Hepatocyte (in vitro differentiated cells): ENCODE data around the gene CSPG5. TPM values are rescaled to one million over a fixed set of nuclear protein-coding genes. Genes with fewer than 3 reads are reported as not detected.

Experiments used
- DNase-seq: peaks from one replicate; pipeline ENCODE4 v3.0.0-alpha.2; 2016; ENCODE audit warnings: low spot score
- H2AFZ ChIP-seq: fragments of 200-600 bp; sonication (generic); 2 replicates; pipeline ENCODE4 v1.6.0; 2016; ENCODE audit warnings: antibody characterized with exemption, mild to moderate bottlenecking
- H3K27ac ChIP-seq: fragments of 200-600 bp; sonication (generic); 2 replicates; pipeline ENCODE4 v1.5.1; 2016; ENCODE audit warnings: mild to moderate bottlenecking
- H3K27me3 ChIP-seq: fragments of 200-600 bp; sonication (generic); 2 replicates; pipeline ENCODE4 v1.6.1; 2016
- H3K36me3 ChIP-seq: fragments of 200-600 bp; sonication (generic); replicated peaks from 2 replicates; pipeline ENCODE4 v1.5.1; 2016; ENCODE audit warnings: low read depth; ENCODE audit not compliant: insufficient read depth
- H3K4me1 ChIP-seq: fragments of 200-600 bp; sonication (generic); 2 replicates; pipeline ENCODE4 v1.5.1; 2016; ENCODE audit warnings: mild to moderate bottlenecking, moderate library complexity; ENCODE audit not compliant: insufficient read depth
- H3K4me2 ChIP-seq: fragments of 200-600 bp; sonication (generic); 2 replicates; pipeline ENCODE4 v1.6.0; 2016
- H3K4me3 ChIP-seq: fragments of 200-600 bp; sonication (generic); 2 replicates; pipeline ENCODE4 v1.5.1; 2016; ENCODE audit warnings: mild to moderate bottlenecking
- H3K79me2 ChIP-seq: fragments of 200-600 bp; sonication (generic); 2 replicates; pipeline ENCODE4 v1.6.0; 2017; ENCODE audit warnings: mild to moderate bottlenecking
- H3K9me2 ChIP-seq: fragments of 200-600 bp; sonication (generic); replicated peaks from 2 replicates; pipeline ENCODE4 v1.6.0; 2017; ENCODE audit warnings: mild to moderate bottlenecking; ENCODE audit not compliant: insufficient read depth
- H3K9me3 ChIP-seq: fragments of 200-600 bp; sonication (generic); 2 replicates; pipeline ENCODE4 v1.5.1; 2016; ENCODE audit warnings: low read depth, mild to moderate bottlenecking
- H4K20me1 ChIP-seq: fragments of 200-600 bp; sonication (generic); 2 replicates; pipeline ENCODE4 v1.6.0; 2016; ENCODE audit warnings: mild to moderate bottlenecking; ENCODE audit not compliant: insufficient read depth, poor library complexity, severe bottlenecking
- CTCF ChIP-seq: fragments of 200-600 bp; sonication (generic); IDR thresholded peaks from 2 replicates; pipeline ENCODE4 v1.5.1; 2016; ENCODE audit warnings: antibody characterized with exemption, mild to moderate bottlenecking; ENCODE audit not compliant: poor library complexity
- EZH2 ChIP-seq: fragments of 200-600 bp; sonication (generic); IDR thresholded peaks from 2 replicates; pipeline ENCODE4 v1.6.1; 2016; ENCODE audit warnings: antibody characterized with exemption, mild to moderate bottlenecking, borderline replicate concordance
- EZH2phosphoT487 ChIP-seq: fragments of 200-600 bp; sonication (generic); IDR thresholded peaks from one replicate; pipeline ENCODE4 v1.6.1; 2018; ENCODE audit warnings: antibody characterized with exemption, mild to moderate bottlenecking, low read depth, moderate library complexity; ENCODE audit not compliant: unreplicated experiment, severe bottlenecking
- WGBS: methylation state at CpG from one replicate; pipeline ENCODE4 v1.1.6; 2016; ENCODE audit warnings: low lambda C conversion rate; ENCODE audit errors: missing lambda C conversion rate; 5-methylcytosine and 5-hydroxymethylcytosine counted together
- polyA plus RNA-seq: library from polyadenylated mRNA; unstranded; fragments of >200 nt; fragmentation: Nextera tagmentation; extraction: Ambion mirVana; gene quantifications from 2 replicates; pipeline ENCODE4 v1.2.1, GENCODE V29; 2016
- total RNA-seq: library from RNA; depleted of rRNA; stranded (reverse); fragments of >200 nt; gene quantifications from 2 replicates; pipeline ENCODE4 v1.2.3, GENCODE V29; 2014

The CSPG5 gene
- total and polyA plus RNA-seq, 2 experiments from 2014 or later, result 0.34 to 0.47 TPM

GRCh38 chr3:47573190-47574172 is 5.2 kb downstream of the CSPG5 start:
- H3K9me2 ChIP-seq, result no peaks in the 10 kb centered on the region
- no peak for TF ChIP-seq CTCF
- TF ChIP-seq EZH2, result no peak
- TF ChIP-seq EZH2phosphoT487, result no peak

DNA sequence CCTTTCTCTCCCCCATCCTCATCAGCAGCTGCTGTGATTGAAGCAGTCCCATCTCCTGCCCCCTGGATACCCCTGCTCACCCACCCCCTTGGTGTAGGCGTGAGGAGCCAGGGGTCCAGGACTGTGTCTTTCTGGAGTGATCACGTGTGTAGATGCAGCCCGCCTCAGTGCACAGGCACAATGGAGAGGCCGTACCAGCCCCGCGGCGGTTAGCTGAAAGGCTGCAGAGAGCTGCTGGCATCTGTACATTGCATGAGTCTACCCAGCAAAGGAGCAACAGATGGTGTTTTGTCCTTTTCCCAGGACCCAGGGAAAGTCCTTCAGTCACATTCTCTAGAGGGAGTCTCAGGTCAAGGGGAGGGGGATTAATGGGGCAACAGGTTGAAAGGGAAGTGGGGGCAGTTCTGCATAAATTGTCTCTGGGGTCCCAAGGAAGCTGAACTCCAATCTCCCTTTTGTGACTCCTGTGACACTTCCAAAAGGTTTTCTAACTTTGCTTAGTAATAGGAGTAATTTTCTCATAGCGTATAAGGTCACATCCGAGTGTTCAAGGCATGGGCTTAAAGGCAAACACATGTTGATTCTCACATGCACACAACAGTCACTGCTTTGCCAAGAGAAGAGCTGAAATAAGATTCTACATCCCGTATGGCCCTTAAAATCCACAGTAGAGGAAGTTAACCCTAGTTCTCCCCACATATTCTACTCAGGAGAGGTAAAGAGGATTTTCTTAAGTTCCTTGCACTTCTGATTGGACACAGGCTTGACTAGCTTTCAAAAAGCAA is 7.1 kb downstream of the CSPG5 start:
- TF ChIP-seq EZH2, result no peak
- no peak for TF ChIP-seq EZH2phosphoT487
- TF ChIP-seq CTCF, result no peak
- WGBS, result 82% methylated on average over 10 of the region's 10 CpGs
- H3K4me1 ChIP-seq, result no peaks in the 10 kb centered on the region
- H3K27me3 ChIP-seq, result peaks cover 15% of the 10 kb centered on the region
- no peak overlapping the region for H3K4me3 ChIP-seq
- no peaks in the 10 kb centered on the region for H3K36me3 ChIP-seq
- no peak for DNase-seq
- H3K4me2 ChIP-seq, result no peak overlapping the region
- H3K27ac ChIP-seq, result no peak overlapping the region
- no peaks in the 10 kb centered on the region for H3K79me2 ChIP-seq
- no peaks in the 10 kb centered on the region for H3K9me2 ChIP-seq
- H2AFZ ChIP-seq, result no peak overlapping the region
- H4K20me1 ChIP-seq, result no peaks in the 10 kb centered on the region
- H3K9me3 ChIP-seq, result no peaks in the 10 kb centered on the region

More at GRCh38 chr3:47573190-47574172, 5.2 kb downstream of the CSPG5 start:
- H3K27me3 ChIP-seq, result peaks cover 26% of the 10 kb centered on the region
- no peaks in the 10 kb centered on the region for H3K79me2 ChIP-seq
- WGBS, result 69% methylated on average over 9 of the region's 9 CpGs
- H4K20me1 ChIP-seq, result no peaks in the 10 kb centered on the region
- H2AFZ ChIP-seq, result no peak overlapping the region
- H3K4me2 ChIP-seq, result no peak overlapping the region
- no peaks in the 10 kb centered on the region for H3K9me3 ChIP-seq
- no peak overlapping the region for H3K4me3 ChIP-seq
- H3K36me3 ChIP-seq, result no peaks in the 10 kb centered on the region
- H3K27ac ChIP-seq, result no peak overlapping the region
- DNase-seq, result no peak
- H3K4me1 ChIP-seq, result peaks cover 5% of the 10 kb centered on the region

- no peaks in the 10 kb centered on the region for H3K36me3 ChIP-seq
- H3K4me2 ChIP-seq, result no peak overlapping the region
- no peaks in the 10 kb centered on the region for H3K9me3 ChIP-seq
- H3K9me2 ChIP-seq, result no peaks in the 10 kb centered on the region
- 92% methylated on average over 6 of the region's 6 CpGs for WGBS
- H3K4me3 ChIP-seq, result no peak overlapping the region
- H3K27ac ChIP-seq, result no peak overlapping the region
- H3K4me1 ChIP-seq, result no peaks in the 10 kb centered on the region
- peaks cover 13% of the 10 kb centered on the region for H3K27me3 ChIP-seq
- DNase-seq, result no peak
- no peaks in the 10 kb centered on the region for H4K20me1 ChIP-seq
- TF ChIP-seq CTCF (no peak), EZH2phosphoT487 (no peak), EZH2 (no peak)
- H3K79me2 ChIP-seq, result no peaks in the 10 kb centered on the region
- no peak overlapping the region for H2AFZ ChIP-seq
Observed at GRCh38 chr3:47568901-47569300, 9.8 kb downstream of the CSPG5 start.
